Measurements from ENCODE around the gene MYOT. TPM values are rescaled to one million over a fixed set of nuclear protein-coding genes. Genes with fewer than 3 reads are reported as not detected.
"Not testable (repeated sequence)": the region's sequence is repeated elsewhere in the genome, so short reads cannot be mapped to it uniquely, and the experiment has no call there.

MYOT gene
- total RNA-seq, 2 experiments from 2014 or later, result not detected

DNA sequence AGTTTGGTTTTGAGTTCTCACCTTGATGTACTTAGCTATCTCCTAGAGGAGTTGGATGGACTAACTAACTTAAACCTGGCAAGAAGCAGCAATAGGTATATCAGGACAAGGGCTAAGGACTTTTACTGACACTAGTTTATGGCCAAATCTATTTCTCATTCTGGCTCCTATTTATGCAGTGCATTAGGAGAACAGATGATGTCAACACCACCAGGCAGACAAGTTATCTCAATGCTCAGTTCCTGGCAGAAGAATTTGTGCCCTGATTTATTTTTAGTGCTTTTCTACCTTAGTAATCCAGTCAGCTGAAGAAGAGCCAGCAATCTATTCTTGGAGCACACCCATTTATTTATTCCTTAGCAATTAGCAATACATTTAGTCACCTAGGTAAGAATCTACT, 30.7 kb upstream of the MYOT start:
- Mint-ChIP-seq H3K27me3 (peaks cover 4% of the 10 kb centered on the region), H3K36me3 (no peaks in the 10 kb centered on the region), H3K4me3 (no peak overlapping the region), H3K9me3 (ENCODE audit: low read depth) (no peaks in the 10 kb centered on the region), H3K4me1 (no peaks in the 10 kb centered on the region), H3K27ac (no peak overlapping the region)
- DNase-seq (no peak), ATAC-seq (no peak)
- CTCF ChIA-PET, result interaction anchor here (0.9 kb wide), 1 partner anchor 9 kb away, joined by 3 read pairs; no protein-coding TSS in a partner anchor

DNA sequence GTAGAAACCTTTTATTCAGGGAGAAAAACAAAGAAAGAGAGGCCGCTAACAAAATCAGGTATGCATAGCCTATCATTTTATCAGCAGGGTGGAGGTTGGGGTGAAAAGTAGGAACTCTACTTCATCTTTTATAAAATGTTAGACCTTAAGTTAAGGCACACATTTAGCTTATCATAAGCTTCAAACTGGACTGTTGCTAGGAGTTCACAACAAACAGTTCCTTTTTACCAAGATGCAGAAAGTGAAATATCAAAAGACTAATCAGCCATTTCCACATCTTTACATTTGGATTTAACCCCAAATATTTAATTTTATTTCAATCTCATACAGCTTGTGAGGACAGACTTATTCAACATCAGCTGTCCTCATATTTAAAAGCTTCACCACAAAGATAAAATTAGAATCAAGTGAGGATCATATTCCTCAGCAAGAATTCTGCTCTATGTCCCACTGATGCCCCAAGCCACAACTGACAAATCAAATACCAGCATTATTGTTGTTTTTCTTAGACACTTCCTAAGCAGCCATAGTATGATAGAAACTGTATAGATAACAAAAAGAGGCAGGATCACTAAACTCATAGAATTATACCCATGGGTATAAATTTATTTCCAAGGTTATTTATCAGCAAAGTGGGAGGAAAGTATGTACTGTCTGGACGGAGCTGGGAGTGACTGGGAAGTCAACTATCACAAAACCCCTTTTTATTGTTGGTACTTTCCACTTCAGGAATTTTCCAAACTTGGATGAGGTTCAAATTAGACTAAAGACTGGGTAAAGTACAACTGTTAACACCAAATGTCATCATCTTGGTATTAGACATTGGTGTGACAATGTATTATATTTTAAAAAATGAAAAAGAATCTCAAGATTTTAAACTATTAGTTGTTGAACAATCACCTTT, 29.9 kb upstream of the MYOT start:
- Mint-ChIP-seq H3K27ac (no peak overlapping the region), H3K4me3 (no peak overlapping the region), H3K36me3 (no peaks in the 10 kb centered on the region), H3K27me3 (peaks cover 4% of the 10 kb centered on the region), H3K4me1 (no peaks in the 10 kb centered on the region), H3K9me3 (ENCODE audit: low read depth) (no peaks in the 10 kb centered on the region)
- DNase-seq (no peak), ATAC-seq (no peak)
- CTCF ChIA-PET, result interaction anchor here (0.9 kb wide), 1 partner anchor 10 kb away, joined by 3 read pairs; no protein-coding TSS in a partner anchor

DNA sequence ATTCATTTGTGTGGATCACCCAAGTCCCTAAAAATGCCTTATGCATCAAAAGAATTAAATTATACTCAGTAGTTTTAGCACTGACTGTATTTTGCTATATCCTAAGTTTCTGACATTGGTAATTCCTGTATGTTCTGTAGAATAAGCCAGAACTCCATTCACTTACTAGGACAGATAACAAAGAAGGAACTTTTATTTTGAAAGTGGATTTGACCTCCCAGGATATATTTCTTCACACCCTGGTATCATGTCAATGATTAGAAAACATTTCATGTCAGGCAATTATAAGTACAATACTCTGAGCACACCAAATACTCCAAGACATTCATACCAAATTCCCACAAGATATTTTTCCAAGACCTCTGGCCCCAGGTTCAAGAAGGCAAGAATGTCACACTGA, 28.7 kb upstream of the MYOT start:
- CTCF ChIA-PET, result no interaction called here
- DNase-seq (no peak), ATAC-seq (no peak)
- no peaks in the 10 kb centered on the region for H3K9me3 Mint-ChIP-seq (ENCODE audit: low read depth)
- peaks cover 4% of the 10 kb centered on the region for H3K27me3 Mint-ChIP-seq
- H3K27ac Mint-ChIP-seq, result no peak overlapping the region
- no peaks in the 10 kb centered on the region for H3K4me1 Mint-ChIP-seq
- H3K4me3 Mint-ChIP-seq, result no peak overlapping the region
- no peaks in the 10 kb centered on the region for H3K36me3 Mint-ChIP-seq

DNA sequence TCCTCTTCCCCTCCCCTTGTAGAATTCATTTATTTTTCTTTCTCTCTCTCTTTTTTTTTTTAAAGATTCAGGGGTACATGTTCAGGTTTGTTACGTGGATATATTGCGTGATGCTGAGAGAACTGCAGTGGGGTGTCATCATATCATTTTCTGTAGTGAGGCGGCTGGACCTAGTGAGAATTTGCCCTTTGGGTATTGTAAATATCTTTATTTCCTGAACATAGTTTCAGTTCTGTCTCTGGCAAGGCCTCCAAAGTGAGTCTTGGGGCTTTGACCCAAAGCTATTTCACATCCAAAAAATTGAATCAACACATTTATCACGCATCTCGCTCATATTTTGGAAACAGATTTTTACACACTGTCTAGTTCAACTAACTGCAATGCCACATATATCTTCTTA, 25.4 kb upstream of the MYOT start:
- H3K9me3 Mint-ChIP-seq (ENCODE audit: low read depth), result no peaks in the 10 kb centered on the region
- no peaks in the 10 kb centered on the region for H3K4me1 Mint-ChIP-seq
- DNase-seq (no peak), ATAC-seq (no peak)
- H3K4me3 Mint-ChIP-seq, result no peak overlapping the region
- peaks cover 2% of the 10 kb centered on the region for H3K36me3 Mint-ChIP-seq
- no peak overlapping the region for H3K27ac Mint-ChIP-seq
- CTCF ChIA-PET, result no interaction called here
- peaks cover 4% of the 10 kb centered on the region for H3K27me3 Mint-ChIP-seq

GRCh38 chr5:137843676-137844299, 23.9 kb upstream of the MYOT start:
- H3K4me1 Mint-ChIP-seq, result no peaks in the 10 kb centered on the region
- H3K36me3 Mint-ChIP-seq, result peaks cover 3% of the 10 kb centered on the region

DNA sequence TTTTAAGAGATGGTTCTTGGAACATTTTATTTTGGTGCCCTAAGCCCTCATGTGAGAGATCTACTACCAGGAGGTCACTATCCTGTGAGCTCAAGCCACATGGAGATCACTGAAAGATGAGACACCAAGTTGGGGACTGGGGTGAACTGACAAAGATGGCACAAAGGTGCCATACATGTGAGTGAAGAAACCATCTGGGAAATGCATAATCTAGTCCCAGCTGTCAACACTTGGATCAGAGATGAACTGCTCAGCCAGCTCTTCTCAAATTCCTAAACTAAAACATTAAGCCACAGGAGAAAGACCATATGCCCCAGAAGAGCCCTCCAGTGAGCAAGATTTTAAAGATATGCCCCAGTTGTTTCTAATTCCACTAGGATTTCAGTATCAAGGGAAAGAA, 22.2 kb upstream of the MYOT start:
- ATAC-seq, result no peak
- CTCF ChIA-PET, result interaction anchor here (0.9 kb wide), 1 partner anchor 66 kb away, joined by 4 read pairs; no protein-coding TSS in a partner anchor
- Mint-ChIP-seq H3K4me3 (no peak overlapping the region), H3K36me3 (peaks cover 3% of the 10 kb centered on the region), H3K9me3 (ENCODE audit: low read depth) (no peaks in the 10 kb centered on the region), H3K4me1 (no peaks in the 10 kb centered on the region), H3K27me3 (no peaks in the 10 kb centered on the region), H3K27ac (no peak overlapping the region)
- no peak for DNase-seq

More at GRCh38 chr5:137843676-137844299, 23.9 kb upstream of the MYOT start:
- DNase-seq (no peak), ATAC-seq (no peak)
- Mint-ChIP-seq H3K27me3 (no peaks in the 10 kb centered on the region), H3K27ac (no peak overlapping the region), H3K9me3 (ENCODE audit: low read depth) (no peaks in the 10 kb centered on the region), H3K4me3 (no peak overlapping the region)
- CTCF ChIA-PET, result no interaction called here

- no peaks in the 10 kb centered on the region for H3K4me1 Mint-ChIP-seq
- ATAC-seq (no peak), DNase-seq (no peak)
- H3K36me3 Mint-ChIP-seq, result peaks cover 3% of the 10 kb centered on the region
- no peaks in the 10 kb centered on the region for H3K27me3 Mint-ChIP-seq
- CTCF ChIA-PET, result no interaction called here
- H3K9me3 Mint-ChIP-seq (ENCODE audit: low read depth), result no peaks in the 10 kb centered on the region
- no peak overlapping the region for H3K4me3 Mint-ChIP-seq
- no peak overlapping the region for H3K27ac Mint-ChIP-seq
These were observed 20.0 kb upstream of the MYOT start for GRCh38 chr5:137847687-137848086.

DNA sequence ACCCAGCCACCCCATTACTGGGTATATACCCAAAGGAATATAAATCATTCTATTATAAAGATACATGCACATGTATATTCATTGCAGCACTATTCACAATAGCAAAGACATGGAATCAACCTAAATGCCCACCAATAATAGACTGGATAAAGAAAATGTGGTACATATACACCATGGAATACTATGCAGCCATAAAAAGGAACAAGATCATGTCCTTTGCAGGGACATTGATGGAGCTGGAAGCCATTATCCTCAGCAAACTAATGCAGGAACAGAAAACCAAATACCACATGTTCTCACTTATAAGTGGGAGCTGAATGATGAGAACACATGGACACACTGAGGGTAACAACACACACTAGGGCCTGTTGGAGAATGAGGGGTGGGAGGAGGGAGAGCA, 14.5 kb upstream of the MYOT start:
- DNase-seq; H3K27ac Mint-ChIP-seq; CTCF ChIA-PET; H3K27me3 Mint-ChIP-seq; H3K9me3 Mint-ChIP-seq (ENCODE audit: low read depth); ATAC-seq; H3K4me3 Mint-ChIP-seq; H3K36me3 Mint-ChIP-seq: not testable (repeated sequence)
- peaks cover 13% of the 10 kb centered on the region for H3K4me1 Mint-ChIP-seq

DNA sequence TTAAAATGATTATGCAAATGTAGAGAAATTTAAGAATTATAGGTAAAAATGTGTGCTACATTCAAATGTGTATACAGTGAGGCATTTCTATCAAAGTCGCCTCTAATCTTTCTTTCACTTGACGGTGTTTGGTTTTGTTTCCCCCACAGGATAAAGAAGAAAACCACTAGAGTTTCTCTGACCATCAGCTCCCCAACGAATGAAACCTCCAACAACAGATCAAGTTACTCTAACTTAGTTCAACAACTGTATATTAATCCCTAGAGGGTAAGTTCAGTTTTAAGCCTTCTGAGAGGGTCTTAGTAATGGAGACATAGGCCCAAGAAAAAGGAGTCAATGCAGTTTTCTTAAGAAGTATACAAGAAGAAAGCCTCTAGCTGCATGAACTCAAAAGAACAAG, 11.5 kb upstream of the MYOT start:
- no peak overlapping the region for H3K4me3 Mint-ChIP-seq
- peaks cover 2% of the 10 kb centered on the region for H3K9me3 Mint-ChIP-seq (ENCODE audit: low read depth)
- no peak overlapping the region for H3K27ac Mint-ChIP-seq
- no peak for DNase-seq
- CTCF ChIA-PET, result no interaction called here
- H3K27me3 Mint-ChIP-seq, result no peaks in the 10 kb centered on the region
- H3K36me3 Mint-ChIP-seq, result peaks cover 1% of the 10 kb centered on the region
- no peak for ATAC-seq
- peaks cover 16% of the 10 kb centered on the region for H3K4me1 Mint-ChIP-seq

DNA sequence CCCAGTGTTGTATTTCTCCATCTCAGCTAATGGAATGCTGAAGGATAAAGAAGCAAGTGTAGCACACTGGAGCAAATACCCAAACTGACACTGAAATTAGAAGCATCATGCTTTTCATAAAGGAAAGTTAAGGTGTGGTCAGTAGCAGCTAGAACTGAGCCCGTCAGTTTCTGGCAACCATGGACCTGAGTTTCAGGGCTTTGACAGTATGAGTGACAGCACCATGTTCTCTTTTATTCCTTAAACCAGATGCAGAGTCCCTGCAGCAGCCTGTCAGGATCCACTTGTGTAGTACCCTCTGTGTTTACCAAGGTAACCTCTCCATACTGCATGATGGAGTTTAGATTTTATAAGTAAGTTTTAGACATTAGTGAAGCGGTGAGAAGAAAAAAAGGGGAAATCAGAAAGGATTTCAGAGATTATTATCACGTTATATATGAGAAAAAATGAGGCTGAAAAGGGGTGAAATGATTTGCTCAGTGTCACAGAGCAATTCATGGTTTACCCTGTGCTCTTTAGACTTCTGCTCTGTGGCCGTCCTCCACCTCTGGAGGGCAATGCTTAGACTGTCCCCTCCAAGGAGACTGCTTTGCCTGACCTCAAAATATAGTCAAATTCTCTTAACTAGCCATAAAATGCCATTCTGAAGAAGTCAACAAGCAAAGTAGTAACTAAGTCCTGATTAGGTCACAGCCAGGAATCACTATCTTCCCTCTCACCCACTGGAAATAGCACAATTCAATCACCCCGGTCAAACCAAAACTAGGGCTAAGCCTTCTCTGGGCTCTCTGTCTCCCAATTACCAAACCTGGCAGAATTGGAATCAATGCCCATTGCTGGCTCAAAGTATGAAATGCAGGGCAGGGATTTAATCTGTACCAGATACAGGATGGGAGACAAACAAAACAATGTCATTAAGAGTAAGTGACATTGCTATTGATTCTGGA, 10.5 kb upstream of the MYOT start:
- H3K27ac Mint-ChIP-seq, result no peak overlapping the region
- no peak for DNase-seq

DNA sequence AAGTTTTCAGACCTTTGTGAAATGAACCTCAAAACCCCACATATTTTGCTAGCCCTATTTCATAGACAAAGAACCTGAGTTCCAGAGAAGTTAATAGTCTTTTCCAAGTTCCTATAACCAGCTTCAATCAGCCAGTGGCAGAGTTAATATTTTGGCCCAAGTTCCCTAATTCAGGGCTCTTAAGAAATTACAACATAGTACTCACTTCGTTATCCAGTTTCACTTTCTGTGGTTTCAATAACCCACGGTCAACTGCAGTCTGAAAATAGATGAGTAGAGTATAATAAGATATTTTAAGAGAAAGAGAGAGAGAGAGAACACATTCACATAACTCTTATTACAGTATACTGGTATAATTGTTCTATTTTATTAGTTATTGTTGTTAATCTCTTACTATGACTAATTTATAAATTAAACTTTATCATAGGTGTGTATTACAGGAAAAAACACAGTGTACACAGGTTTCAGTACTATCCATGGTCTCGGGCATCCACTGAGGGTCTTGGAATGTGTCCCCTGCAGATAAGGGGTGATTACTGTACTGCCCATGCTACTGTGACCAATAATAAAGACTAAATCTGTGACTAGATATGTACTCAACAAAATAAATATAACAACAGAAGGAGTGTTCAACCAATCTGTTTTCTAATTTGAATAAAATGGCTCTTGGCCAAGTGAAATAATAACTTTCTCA, 9.3 kb upstream of the MYOT start:
- Mint-ChIP-seq H3K4me1 (peaks cover 20% of the 10 kb centered on the region), H3K4me3 (peak overlapping the region; percentile 47), H3K36me3 (peaks cover under 1% of the 10 kb centered on the region), H3K9me3 (ENCODE audit: low read depth) (peaks cover 1% of the 10 kb centered on the region), H3K27me3 (peaks cover 4% of the 10 kb centered on the region), H3K27ac (no peak overlapping the region)
- CTCF ChIA-PET, result no interaction called here
- no peak for DNase-seq
- peak; percentile 57 for ATAC-seq

More for the DNA sequence above, 10.5 kb upstream of the MYOT start:
- H3K4me3 Mint-ChIP-seq, result no peak overlapping the region
- H3K4me1 Mint-ChIP-seq, result peaks cover 20% of the 10 kb centered on the region
- H3K9me3 Mint-ChIP-seq (ENCODE audit: low read depth), result peaks cover 2% of the 10 kb centered on the region
- H3K36me3 Mint-ChIP-seq, result peaks cover 1% of the 10 kb centered on the region
- peaks cover 4% of the 10 kb centered on the region for H3K27me3 Mint-ChIP-seq
- ATAC-seq, result no peak
- CTCF ChIA-PET, result no interaction called here

DNA sequence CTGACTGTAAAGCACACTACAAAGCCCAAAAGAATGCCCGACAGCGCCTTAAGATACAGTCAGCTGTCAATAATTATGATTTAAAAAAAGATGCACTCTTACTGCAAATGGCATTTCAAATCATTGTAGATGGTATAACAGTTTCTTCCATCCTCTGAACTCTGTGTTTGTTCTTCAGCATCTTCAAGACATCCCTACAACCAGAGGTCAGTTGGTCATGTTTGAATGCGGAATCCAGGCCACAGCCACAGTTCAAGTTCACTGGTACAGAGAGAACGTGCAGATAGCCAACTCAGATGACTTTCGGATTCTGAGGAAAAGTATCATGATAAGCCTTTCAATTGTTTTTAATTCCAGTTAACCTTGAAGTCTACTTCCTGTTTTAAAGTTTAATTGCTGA, 8.7 kb upstream of the MYOT start:
- ATAC-seq, result no peak
- Mint-ChIP-seq H3K36me3 (no peaks in the 10 kb centered on the region), H3K4me3 (no peak overlapping the region), H3K27ac (no peak overlapping the region), H3K4me1 (peaks cover 20% of the 10 kb centered on the region), H3K27me3 (peaks cover 4% of the 10 kb centered on the region), H3K9me3 (ENCODE audit: low read depth) (no peaks in the 10 kb centered on the region)
- CTCF ChIA-PET, result no interaction called here
- DNase-seq, result no peak

- ATAC-seq, result no peak
- H3K4me3 Mint-ChIP-seq, result no peak overlapping the region
- CTCF ChIA-PET, result interaction anchor here (0.6 to 0.9 kb wide), 2 partner anchors 16 to 1647 kb away, joined by 3 read pairs; no protein-coding TSS in a partner anchor
- H3K27ac Mint-ChIP-seq, result no peak overlapping the region
- peaks cover 11% of the 10 kb centered on the region for H3K4me1 Mint-ChIP-seq
- H3K9me3 Mint-ChIP-seq (ENCODE audit: low read depth), result no peaks in the 10 kb centered on the region
- H3K27me3 Mint-ChIP-seq, result peaks cover 4% of the 10 kb centered on the region
- DNase-seq, result no peak
- no peaks in the 10 kb centered on the region for H3K36me3 Mint-ChIP-seq
These were observed 5.4 kb upstream of the MYOT start for GRCh38 chr5:137862251-137862650.
